Gastrocnemius medialis (tissue), 4 donors: Measurements from ENCODE around the gene ACY1. TPM values are rescaled to one million over a fixed set of nuclear protein-coding genes. Genes with fewer than 3 reads are reported as not detected.

Experiments used
- total RNA-seq, 4 donors: library from RNA; depleted of rRNA; stranded (reverse); fragments of >200 nt; gene quantifications; one replicate each; pipeline versions ENCODE4 v1.1.0 to v1.2.3, GENCODE V29; 2016

ACY1 gene
- total RNA-seq, 4 donors from 2014 or later = 33.5 to 79.3 (median 43.2) TPM

Other genes with a start within 250 kb of the ACY1 start
- not detected for gene IQCF6, start 204.3 kb upstream of the ACY1 start, total RNA-seq
- gene IQCF2, start 121.9 kb upstream of the ACY1 start, total RNA-seq = not detected
- gene IQCF5, start 107.9 kb upstream of the ACY1 start, total RNA-seq = not detected
- not detected for gene IQCF1, start 80.2 kb upstream of the ACY1 start, total RNA-seq
- 10 to 100 TPM; 19.2 to 25.9 (median 24.9) TPM for gene RRP9, start 41.6 kb upstream of the ACY1 start, total RNA-seq
- 10 to 100 TPM; 10.9 to 19.0 (median 11.4) TPM for gene PARP3, start 41.2 kb upstream of the ACY1 start, total RNA-seq
- 1 to 10 TPM in 1 of 4 donors, under 1 TPM in 3; 0.18 to 2.5 (median 0.37) TPM for gene GPR62, start 28.2 kb upstream of the ACY1 start, total RNA-seq
- 100 to 1,000 TPM; 184 to 320 (median 199) TPM for gene PCBP4, start 16.1 kb upstream of the ACY1 start, total RNA-seq
- 10 to 100 TPM; 11.2 to 21.0 (median 17.2) TPM for gene ABHD14B, start 9.5 kb upstream of the ACY1 start, total RNA-seq
- gene ABHD14A, start 8.5 kb upstream of the ACY1 start, total RNA-seq = 10 to 100 TPM in 3 of 4 donors, 1 to 10 TPM in 1; 8.7 to 37.9 (median 29.9) TPM
- gene RPL29, start 12.4 kb downstream of the ACY1 start, total RNA-seq = 1,000 to 10,000 TPM; 1,885 to 2,483 (median 2,154) TPM
- gene DUSP7, start 73.0 kb downstream of the ACY1 start, total RNA-seq = 10 to 100 TPM; 14.0 to 39.7 (median 26.3) TPM
- gene POC1A, start 170.9 kb downstream of the ACY1 start, total RNA-seq = 1 to 10 TPM in 1 of 4 donors, under 1 TPM in 3; 0.51 to 3.2 (median 0.81) TPM
- 10 to 100 TPM; 61.0 to 99.8 (median 68.4) TPM for gene ALAS1, start 214.6 kb downstream of the ACY1 start, total RNA-seq
- under 1 TPM in 3 of 4 donors, not detected in 1; 0.07 to 0.41 (median 0.13) TPM for gene TLR9, start 242.1 kb downstream of the ACY1 start, total RNA-seq